ENCODE data around the gene ELMO2. TPM values are rescaled to one million over a fixed set of nuclear protein-coding genes. Genes with fewer than 3 reads are reported as not detected.
A peak's percentile ranks its signal among the peaks of the same experiment; 100 is the strongest.

Gene ELMO2
- total and polyA plus RNA-seq, 9 of the 15 experiments (the other 6 are each of a cell fraction or from before 2014, with no cell fraction given), result 7.5 to 21.5 (median 15.9) TPM

DNA sequence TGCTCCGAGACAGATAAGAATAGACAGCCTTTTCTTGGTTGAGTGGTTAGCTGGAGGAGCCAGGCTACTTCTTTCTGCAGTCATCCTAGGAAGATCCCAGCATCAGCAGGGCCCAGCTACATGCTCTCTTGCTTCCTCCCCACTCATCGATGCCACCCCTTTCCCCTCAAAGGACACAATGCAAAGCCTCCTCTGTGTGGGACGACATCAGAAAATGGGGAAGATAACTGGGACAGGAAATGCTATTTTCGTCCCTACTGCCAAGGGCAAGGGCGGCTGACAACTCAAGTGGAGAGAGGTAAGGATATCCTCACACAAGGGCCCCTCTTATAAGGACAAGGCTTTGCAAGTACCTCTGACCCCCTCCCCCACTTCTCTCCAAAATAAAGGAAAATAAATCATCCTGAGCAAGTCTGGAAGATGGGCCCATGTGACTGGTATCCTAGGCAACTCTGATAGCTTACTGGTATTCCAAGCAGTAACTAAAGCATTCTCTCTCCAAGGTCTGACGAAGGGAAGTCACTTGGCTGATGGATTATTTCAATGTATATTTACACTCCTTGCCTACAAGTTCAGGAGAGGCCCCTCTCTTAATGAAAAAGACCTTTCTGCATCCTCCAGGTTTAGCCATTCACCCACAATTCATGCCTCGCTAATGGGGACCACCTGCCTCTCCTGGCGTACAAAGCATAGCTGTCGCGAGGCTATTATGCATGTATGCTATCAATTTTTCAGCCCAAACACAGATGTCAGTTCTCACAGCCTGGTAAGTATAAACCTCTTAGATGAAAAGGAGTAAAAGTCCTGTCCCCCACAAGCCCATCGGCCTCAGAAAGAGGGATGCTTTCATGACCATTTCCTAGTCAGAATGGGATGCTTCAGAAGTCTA lies 11.3 kb downstream of the ELMO2 start:
- BruUV-seq (replicated peaks), result no TSS peak
- FAIRE-seq (no peak), DNase-seq (ENCODE audit: extremely low read depth in 1 of 4, low spot score in 3 of 4) (no peak)

DNA sequence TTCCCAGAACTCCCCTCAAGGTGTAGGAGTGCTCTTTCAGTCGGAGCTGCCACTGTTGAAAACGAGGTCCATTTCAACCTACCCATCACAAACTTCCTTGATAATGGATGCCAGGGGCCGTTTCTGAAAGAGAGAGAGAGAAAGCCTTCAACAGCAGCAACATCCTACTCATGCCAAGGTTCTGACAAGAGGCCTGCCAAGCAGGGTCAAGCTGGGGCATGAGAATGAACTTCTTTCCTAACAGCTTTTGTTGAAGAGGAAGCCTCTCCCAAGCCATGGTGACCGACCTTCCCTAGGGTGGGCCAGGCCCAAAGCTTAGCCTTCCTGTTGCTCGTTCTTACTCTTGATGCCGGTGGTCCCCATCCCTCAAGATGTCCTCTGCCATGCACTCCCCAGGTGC lies 12.4 kb downstream of the ELMO2 start:
- H3K4me1 ChIP-seq (replicated peaks in 1 of 2; ENCODE audit: control insufficient read depth in 2 of 2, insufficient read depth in 2 of 2, low read length in 2 of 2), result no peaks in the 10 kb centered on the region; a peak in 3 of 5 replicates
- FAIRE-seq (no peak), DNase-seq (ENCODE audit: extremely low read depth in 1 of 4, low spot score in 3 of 4) (no peak), ATAC-seq (no peak)
- BruUV-seq (replicated peaks), result no TSS peak
- H3K79me2 ChIP-seq (ENCODE audit: control insufficient read depth, insufficient read depth, low read length), result no peaks in the 10 kb centered on the region
- no peak overlapping the region for H3K9ac ChIP-seq (ENCODE audit: insufficient read depth in 1 of 2, low read depth in 2 of 2, low read length in 2 of 2)
- peaks cover 50% of the 10 kb centered on the region; the same call in 2 of the 3 replicates for H3K36me3 ChIP-seq (ENCODE audit: control insufficient read depth, insufficient read depth, low read length)
- ChIA-PET POLR2A (no interaction called here), CTCF (ENCODE audit: low intra/inter-chr PET ratio) (no interaction called here)
- no peaks in the 10 kb centered on the region for H3K27me3 ChIP-seq (ENCODE audit: control insufficient read depth in 2 of 2, insufficient read depth in 2 of 2, low read length in 2 of 2)
- H4K20me1 ChIP-seq (replicated peaks; ENCODE audit: control insufficient read depth, insufficient read depth, low read length), result no peaks in the 10 kb centered on the region
- no peak overlapping the region for H3K4me3 ChIP-seq
- 68% methylated on average over 6 of the region's 6 CpGs for WGBS (ENCODE audit: insufficient coverage, low coverage, missing lambda C conversion rate)
- intact Hi-C loops (cut with micrococcal nuclease) (no loop called here), in situ Hi-C loops (cut with MboI) (no loop called here)
- H3K9me3 ChIP-seq (replicated peaks; ENCODE audit: control insufficient read depth, insufficient read depth, low read depth, low read length), result no peaks in the 10 kb centered on the region
- no peak overlapping the region for H3K4me2 ChIP-seq (ENCODE audit: insufficient read depth, low read length)
- H3K9me1 ChIP-seq (ENCODE audit: control insufficient read depth, insufficient read depth, low read length), result no peaks in the 10 kb centered on the region
- no peak overlapping the region for H2AFZ ChIP-seq (ENCODE audit: low read depth, low read length)
- no peak overlapping the region for H3K27ac ChIP-seq (ENCODE audit: extremely low read depth, low read depth, low read length)
- TF ChIP-seq, protein P1, sequence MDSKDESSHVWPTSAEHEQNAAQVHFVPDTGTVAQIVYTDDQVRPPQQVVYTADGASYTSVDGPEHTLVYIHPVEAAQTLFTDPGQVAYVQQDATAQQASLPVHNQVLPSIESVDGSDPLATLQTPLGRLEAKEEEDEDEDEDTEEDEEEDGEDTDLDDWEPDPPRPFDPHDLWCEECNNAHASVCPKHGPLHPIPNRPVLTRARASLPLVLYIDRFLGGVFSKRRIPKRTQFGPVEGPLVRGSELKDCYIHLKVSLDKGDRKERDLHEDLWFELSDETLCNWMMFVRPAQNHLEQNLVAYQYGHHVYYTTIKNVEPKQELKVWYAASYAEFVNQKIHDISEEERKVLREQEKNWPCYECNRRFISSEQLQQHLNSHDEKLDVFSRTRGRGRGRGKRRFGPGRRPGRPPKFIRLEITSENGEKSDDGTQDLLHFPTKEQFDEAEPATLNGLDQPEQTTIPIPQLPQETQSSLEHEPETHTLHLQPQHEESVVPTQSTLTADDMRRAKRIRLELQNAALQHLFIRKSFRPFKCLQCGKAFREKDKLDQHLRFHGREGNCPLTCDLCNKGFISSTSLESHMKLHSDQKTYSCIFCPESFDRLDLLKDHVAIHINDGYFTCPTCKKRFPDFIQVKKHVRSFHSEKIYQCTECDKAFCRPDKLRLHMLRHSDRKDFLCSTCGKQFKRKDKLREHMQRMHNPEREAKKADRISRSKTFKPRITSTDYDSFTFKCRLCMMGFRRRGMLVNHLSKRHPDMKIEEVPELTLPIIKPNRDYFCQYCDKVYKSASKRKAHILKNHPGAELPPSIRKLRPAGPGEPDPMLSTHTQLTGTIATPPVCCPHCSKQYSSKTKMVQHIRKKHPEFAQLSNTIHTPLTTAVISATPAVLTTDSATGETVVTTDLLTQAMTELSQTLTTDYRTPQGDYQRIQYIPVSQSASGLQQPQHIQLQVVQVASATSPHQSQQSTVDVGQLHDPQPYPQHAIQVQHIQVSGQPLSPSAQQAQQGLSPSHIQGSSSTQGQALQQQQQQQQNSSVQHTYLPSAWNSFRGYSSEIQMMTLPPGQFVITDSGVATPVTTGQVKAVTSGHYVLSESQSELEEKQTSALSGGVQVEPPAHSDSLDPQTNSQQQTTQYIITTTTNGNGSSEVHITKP (IDR thresholded peaks at IDR 0.05; ENCODE audit: partially characterized antibody), result no peak
- no peak for TF ChIP-seq IFI16 (CRISPR knock-in tag; IDR thresholded peaks at IDR 0.05)
- no peak for TF ChIP-seq SMARCC2 (IDR thresholded peaks at IDR 0.05; ENCODE audit: low read depth)
- TF ChIP-seq ZNF253 (CRISPR knock-in tag; conservative IDR thresholded peaks at IDR 0.05), result no peak

More for the DNA sequence above, 11.3 kb downstream of the ELMO2 start:
- no peaks in the 10 kb centered on the region for H3K79me2 ChIP-seq (ENCODE audit: control insufficient read depth, insufficient read depth, low read length)
- H3K4me1 ChIP-seq (replicated peaks in 1 of 2; ENCODE audit: control insufficient read depth in 2 of 2, insufficient read depth in 2 of 2, low read length in 2 of 2), result peaks cover 0 to 2% of the 10 kb centered on the region in 2 experiments; a peak in 4 of 5 replicates
- no peak overlapping the region for H3K9ac ChIP-seq (ENCODE audit: insufficient read depth in 1 of 2, low read depth in 2 of 2, low read length in 2 of 2)
- no peaks in the 10 kb centered on the region for H3K9me3 ChIP-seq (replicated peaks; ENCODE audit: control insufficient read depth, insufficient read depth, low read depth, low read length)
- no peak for TF ChIP-seq CHCHD3 (CRISPR knock-in tag; IDR thresholded peaks at IDR 0.05)
- peak; percentile 32; the same call in 1 of the 2 replicates for TF ChIP-seq RFX1 (IDR thresholded peaks at IDR 0.05)
- no peak for TF ChIP-seq NR3C1 (CRISPR knock-in tag; IDR thresholded peaks at IDR 0.05)
- TF ChIP-seq ETV1 (tag; conservative IDR thresholded peaks at IDR 0.05; ENCODE audit: low read depth), result no peak
- TF ChIP-seq BHLHE40 (IDR thresholded peaks at IDR 0.05; ENCODE audit: low read length), result no peak
- no peak for ATAC-seq
- CTCF ChIA-PET (ENCODE audit: low intra/inter-chr PET ratio), result no interaction called here
- H3K27ac ChIP-seq (ENCODE audit: extremely low read depth, low read depth, low read length), result no peak overlapping the region
- intact Hi-C loops (cut with micrococcal nuclease) (no loop called here), in situ Hi-C loops (cut with MboI) (no loop called here)
- no peaks in the 10 kb centered on the region for H3K9me1 ChIP-seq (ENCODE audit: control insufficient read depth, insufficient read depth, low read length)
- POLR2A ChIA-PET, result no interaction called here
- peaks cover 51% of the 10 kb centered on the region; the same call in 2 of the 3 replicates for H3K36me3 ChIP-seq (ENCODE audit: control insufficient read depth, insufficient read depth, low read length)
- H4K20me1 ChIP-seq (replicated peaks; ENCODE audit: control insufficient read depth, insufficient read depth, low read length), result no peaks in the 10 kb centered on the region
- H2AFZ ChIP-seq (ENCODE audit: low read depth, low read length), result no peak overlapping the region
- H3K4me3 ChIP-seq, result no peak overlapping the region
- 64% methylated on average over 11 of the region's 11 CpGs for WGBS (ENCODE audit: insufficient coverage, low coverage, missing lambda C conversion rate)
- H3K27me3 ChIP-seq (ENCODE audit: control insufficient read depth in 2 of 2, insufficient read depth in 2 of 2, low read length in 2 of 2), result no peaks in the 10 kb centered on the region
- no peak overlapping the region for H3K4me2 ChIP-seq (ENCODE audit: insufficient read depth, low read length)
